CD14-positive monocyte (primary cell): ENCODE data around the gene ZSCAN2. TPM values are rescaled to one million over a fixed set of nuclear protein-coding genes. Genes with fewer than 3 reads are reported as not detected.

ENCODE experiments used
- DNase-seq, 3 donors: peaks; one replicate each; pipeline ENCODE4 v3.0.0-alpha.2; 2011 to 2022
- H2AFZ ChIP-seq: 2 replicates; pipeline ENCODE4 v1.6.0; 2012; ENCODE audit warnings: mild to moderate bottlenecking, low read depth, low read length, inconsistent platforms; ENCODE audit not compliant: insufficient read depth, poor library complexity, severe bottlenecking
- H3K27ac ChIP-seq, 2 donors: 1 replicate in 1 of 2; 2 replicates in 1 of 2; pipeline ENCODE4 v1.5.1; 2012 to 2013; ENCODE audit warnings: low read length in 2 of 2, control low read depth in 1 of 2, inconsistent platforms in 1 of 2, low read depth in 1 of 2, mild to moderate bottlenecking in 1 of 2
- H3K27me3 ChIP-seq, 2 donors: one replicate each; pipeline versions ENCODE4 v1.6.0 to v1.6.1; 2011 to 2013; ENCODE audit warnings: low read length in 2 of 2; ENCODE audit not compliant: control insufficient read depth in 2 of 2, insufficient read depth in 2 of 2
- H3K36me3 ChIP-seq, 2 donors: replicated peaks in 1 of 2; 1 replicate in 1 of 2; 2 replicates in 1 of 2; pipeline versions ENCODE4 v1.5.1 to v1.6.1; 2012 to 2013; ENCODE audit warnings: low read length in 2 of 2, control low read depth in 1 of 2, inconsistent platforms in 1 of 2, mild to moderate bottlenecking in 1 of 2; ENCODE audit not compliant: insufficient read depth in 2 of 2, control insufficient read depth in 1 of 2
- H3K4me1 ChIP-seq, 2 donors: 1 replicate in 1 of 2; 2 replicates in 1 of 2; pipeline versions ENCODE4 v1.5.1 to v1.6.1; 2012 to 2013; ENCODE audit warnings: low read length in 2 of 2, control low read depth in 1 of 2, inconsistent platforms in 1 of 2, mild to moderate bottlenecking in 1 of 2, moderate library complexity in 1 of 2; ENCODE audit not compliant: insufficient read depth in 2 of 2, control insufficient read depth in 1 of 2
- H3K4me2 ChIP-seq: replicated peaks from 2 replicates; pipeline ENCODE3; 2012; ENCODE audit warnings: low read length, moderate library complexity, mild to moderate bottlenecking; ENCODE audit not compliant: poor library complexity, severe bottlenecking; ENCODE audit errors: extremely low read depth
- H3K4me3 ChIP-seq, 3 experiments: fragments of 200-600 bp in 1 of 3; sonication (generic) in 1 of 3; replicated peaks in 1 of 3; 1 replicate in 2 of 3; 2 replicates in 1 of 3; pipeline ENCODE4 v1.5.1; 2011 to 2013; ENCODE audit warnings: low read length in 3 of 3, mild to moderate bottlenecking in 3 of 3, control low read depth in 2 of 3, low read depth in 2 of 3, inconsistent platforms in 1 of 3, moderate library complexity in 1 of 3
- H3K79me2 ChIP-seq: 2 replicates; pipeline ENCODE4 v1.6.0; 2012; ENCODE audit warnings: mild to moderate bottlenecking, control low read depth, inconsistent platforms, low read length, moderate library complexity; ENCODE audit not compliant: insufficient read depth
- H3K9ac ChIP-seq: 2 replicates; pipeline ENCODE4 v1.6.0; 2017; ENCODE audit warnings: low read length, mild to moderate bottlenecking; ENCODE audit not compliant: insufficient read depth, poor library complexity, severe bottlenecking
- H3K9me3 ChIP-seq, 2 donors: replicated peaks in 1 of 2; 1 replicate in 1 of 2; 2 replicates in 1 of 2; pipeline versions ENCODE4 v1.5.1 to v1.6.1; 2012 to 2013; ENCODE audit warnings: low read length in 2 of 2, control low read depth in 1 of 2; ENCODE audit not compliant: control insufficient read depth in 1 of 2, insufficient read depth in 1 of 2
- H4K20me1 ChIP-seq: 2 replicates; pipeline ENCODE4 v1.6.0; 2012; ENCODE audit warnings: mild to moderate bottlenecking, low read length, control low read depth, moderate library complexity; ENCODE audit not compliant: insufficient read depth
- H3K27ac Mint-ChIP-seq, 7 donors: one replicate each; pipeline ENCODE4 v1.8.0; 2020; ENCODE audit warnings: mild to moderate bottlenecking in 7 of 7, mixed read lengths in 7 of 7, moderate library complexity in 6 of 7, inconsistent platforms in 2 of 7
- H3K27me3 Mint-ChIP-seq, 3 donors: one replicate each; pipeline ENCODE4 v1.8.0; 2021 to 2022; ENCODE audit warnings: low read depth in 3 of 3, mild to moderate bottlenecking in 3 of 3, mixed read lengths in 3 of 3, moderate library complexity in 3 of 3, inconsistent platforms in 1 of 3
- H3K36me3 Mint-ChIP-seq, 2 donors: one replicate each; pipeline ENCODE4 v1.8.0; 2020; ENCODE audit warnings: mixed read lengths in 2 of 2, inconsistent platforms in 1 of 2, mild to moderate bottlenecking in 1 of 2
- H3K4me1 Mint-ChIP-seq: one replicate; pipeline ENCODE4 v1.8.0; 2020; ENCODE audit warnings: mild to moderate bottlenecking, mixed read lengths
- H3K4me3 Mint-ChIP-seq, 2 donors: one replicate each; pipeline ENCODE4 v1.8.0; 2020; ENCODE audit warnings: mild to moderate bottlenecking in 2 of 2, mixed read lengths in 2 of 2, moderate library complexity in 1 of 2
- H3K9me3 Mint-ChIP-seq, 7 donors: one replicate each; pipeline ENCODE4 v1.8.0; 2020 to 2022; ENCODE audit warnings: mixed read lengths in 7 of 7, mild to moderate bottlenecking in 6 of 7, moderate library complexity in 6 of 7, inconsistent platforms in 2 of 7
- CTCF ChIP-seq: fragments of 200-600 bp; IDR thresholded peaks from one replicate; pipeline ENCODE4 v1.8.0; 2022; ENCODE audit warnings: antibody characterized with exemption, mild to moderate bottlenecking
- WGBS: methylation state at CpG from one replicate; pipeline ENCODE4 v1.1.5; 2013; ENCODE audit warnings: missing lambda C conversion rate; ENCODE audit not compliant: insufficient coverage; 5-methylcytosine and 5-hydroxymethylcytosine counted together
- intact Hi-C, 2 donors: fragments of 100-400 bp; cut with micrococcal nuclease; formaldehyde crosslinking; loops; one replicate each; pipeline versions ENCODE4 v1.15.0 to v1.15.1; 2023
- polyA plus RNA-seq, 3 donors: library from polyadenylated mRNA; depleted of rRNA in 1 of 3; unstranded in 2 of 3; stranded (reverse) in 1 of 3; fragments of 300-500 nt in 2 of 3; fragments of >200 nt in 1 of 3; fragmentation: Illumina TruSeq in 2 of 3; gene quantifications; 1 replicate in 2 of 3; 2 replicates in 1 of 3; pipeline ENCODE4 v1.2.3, GENCODE V29; 2012 to 2021

The ZSCAN2 gene
- polyA plus RNA-seq, 3 donors = 1.7 to 6.1 (median 3.4) TPM

GRCh38 chr15:84668221-84668982, 67.6 kb downstream of the ZSCAN2 start:
- no peak for TF ChIP-seq CTCF
- Histone ChIP-seq H3K9ac (no peak overlapping the region), H2AFZ (no peak overlapping the region), H3K36me3 (peaks cover 60 to 90% of the 10 kb centered on the region in 2 donors), H3K4me1 (no peaks in the 10 kb centered on the region), H3K4me3 (no peak overlapping the region), H4K20me1 (peaks cover 9% of the 10 kb centered on the region), H3K27me3 (no peaks in the 10 kb centered on the region), H3K9me3 (no peaks in the 10 kb centered on the region), H3K27ac (peak overlapping the region in 1 of 2 donors; percentile 9), H3K4me2 (no peak overlapping the region), H3K79me2 (no peaks in the 10 kb centered on the region)
- H3K36me3 Mint-ChIP-seq = peaks cover 70 to 95% of the 10 kb centered on the region in 2 donors
- intact Hi-C loops = no loop called here
- WGBS = no CpG with 5 or more reads among the region's 3 CpGs
- H3K27ac Mint-ChIP-seq = peak overlapping the region in 1 of 7 donors; percentile 33
- no peak overlapping the region for H3K4me3 Mint-ChIP-seq
- H3K27me3 Mint-ChIP-seq = no peaks in the 10 kb centered on the region
- H3K9me3 Mint-ChIP-seq = no peaks in the 10 kb centered on the region
- no peaks in the 10 kb centered on the region for H3K4me1 Mint-ChIP-seq
- DNase-seq = no peak

- H3K36me3 ChIP-seq = peaks cover 71 to 91% of the 10 kb centered on the region in 2 donors
- H3K36me3 Mint-ChIP-seq = peaks cover 70 to 96% of the 10 kb centered on the region in 2 donors
- no peak overlapping the region for H3K4me3 ChIP-seq
- H3K4me2 ChIP-seq = no peak overlapping the region
- intact Hi-C loops = no loop called here
- H3K27me3 Mint-ChIP-seq = no peaks in the 10 kb centered on the region
- H3K9ac ChIP-seq = no peak overlapping the region
- TF ChIP-seq CTCF = no peak
- H2AFZ ChIP-seq = no peak overlapping the region
- H4K20me1 ChIP-seq = peaks cover 13% of the 10 kb centered on the region
- no peaks in the 10 kb centered on the region for H3K27me3 ChIP-seq
- H3K27ac Mint-ChIP-seq = peak overlapping the region in 1 of 7 donors; percentile 3
- no peaks in the 10 kb centered on the region for H3K9me3 ChIP-seq
- 92% methylated on average over 3 of the region's 8 CpGs for WGBS
- H3K4me1 Mint-ChIP-seq = no peaks in the 10 kb centered on the region
- no peak for DNase-seq
- H3K4me1 ChIP-seq = no peaks in the 10 kb centered on the region
- no peak overlapping the region for H3K4me3 Mint-ChIP-seq
- H3K79me2 ChIP-seq = peaks cover 6% of the 10 kb centered on the region
- H3K27ac ChIP-seq = no peak overlapping the region
- no peaks in the 10 kb centered on the region for H3K9me3 Mint-ChIP-seq
Observed at GRCh38 chr15:84669726-84670125, 68.9 kb downstream of the ZSCAN2 start.
